BJ (cell line): ENCODE measurements around the gene PDPR. TPM values are rescaled to one million over a fixed set of nuclear protein-coding genes. Genes with fewer than 3 reads are reported as not detected.

Experiments
- CTCF ChIA-PET: fragments of 350-600 bp; formaldehyde crosslinking; extraction: SDS; loops from one replicate; lab custom pipeline; 2021; ENCODE audit warnings: antibody characterized with exemption, inconsistent platforms; lab: Yijun Ruan, JAX
- POLR2A ChIA-PET: fragments of 300-600 bp; sonication (Branson Sonifier 250); formaldehyde crosslinking; extraction: SDS; loops from one replicate; lab custom pipeline; 2021; ENCODE audit warnings: antibody characterized with exemption; lab: Charles Lee
- DNase-seq: peaks from one replicate; pipeline ENCODE4 v3.0.0-alpha.2; 2011; ENCODE audit warnings: low read depth
- H3K27me3 ChIP-seq: 2 replicates; pipeline ENCODE4 v1.6.0; 2011; ENCODE audit warnings: low read length; ENCODE audit not compliant: control insufficient read depth, insufficient read depth
- H3K36me3 ChIP-seq: 2 replicates; pipeline ENCODE4 v1.5.1; 2011; ENCODE audit warnings: low read length; ENCODE audit not compliant: control insufficient read depth, insufficient read depth
- H3K4me3 ChIP-seq: 2 replicates; pipeline ENCODE4 v1.5.1; 2011; ENCODE audit warnings: low read depth, mild to moderate bottlenecking, control low read depth, low read length
- CTCF ChIP-seq: IDR thresholded peaks from 2 replicates; pipeline ENCODE4 v1.5.1; 2011; ENCODE audit warnings: low read depth, mild to moderate bottlenecking, control low read depth, inconsistent platforms, low read length, moderate library complexity; ENCODE audit not compliant: insufficient read depth
- polyA plus RNA-seq: library from polyadenylated mRNA; depleted of rRNA; stranded (reverse); fragments of >200 nt; gene quantifications from 2 replicates; pipeline ENCODE4 v1.2.3, GENCODE V29; 2011

Gene PDPR
- polyA plus RNA-seq, 1 experiment = 32.0 TPM

GRCh38 chr16:70158261-70158939, 44.3 kb downstream of the PDPR start:
- Histone ChIP-seq H3K27me3 (no peaks in the 10 kb centered on the region), H3K36me3 (peaks cover 36% of the 10 kb centered on the region), H3K4me3 (no peak overlapping the region)
- ChIA-PET CTCF (interaction anchor here (0.5 kb wide), 2 partner anchors 32 to 602 kb away, joined by 3 read pairs; no protein-coding TSS in a partner anchor), POLR2A (no interaction called here)
- TF ChIP-seq CTCF = no peak
- no peak for DNase-seq

- CTCF ChIA-PET = interaction anchor here (1.0 to 1.3 kb wide), 2 partner anchors 92 to 95 kb away, joined by 4 read pairs; partner anchors contain the start of gene EXOSC6
- TF ChIP-seq CTCF = no peak
- H3K36me3 ChIP-seq = peaks cover 33% of the 10 kb centered on the region
- DNase-seq = no peak
- no peak overlapping the region for H3K4me3 ChIP-seq
- H3K27me3 ChIP-seq = no peaks in the 10 kb centered on the region
- POLR2A ChIA-PET = no interaction called here
Measured at GRCh38 chr16:70159355-70160348, 45.5 kb downstream of the PDPR start.

GRCh38 chr16:70160388-70160787, 46.3 kb downstream of the PDPR start:
- POLR2A ChIA-PET = no interaction called here
- peaks cover 33% of the 10 kb centered on the region for H3K36me3 ChIP-seq
- CTCF ChIA-PET = interaction anchor here (1.0 to 1.3 kb wide), 2 partner anchors 92 to 94 kb away, joined by 4 read pairs; partner anchors contain the start of gene EXOSC6

GRCh38 chr16:70160821-70161220, 46.7 kb downstream of the PDPR start:
- POLR2A ChIA-PET = no interaction called here
- DNase-seq = no peak
- TF ChIP-seq CTCF = no peak
- Histone ChIP-seq H3K27me3 (no peaks in the 10 kb centered on the region), H3K36me3 (peaks cover 33% of the 10 kb centered on the region), H3K4me3 (no peak overlapping the region)
- CTCF ChIA-PET = interaction anchor here (1.0 to 1.3 kb wide), 2 partner anchors 91 to 93 kb away, joined by 4 read pairs; partner anchors contain the start of gene EXOSC6

More at GRCh38 chr16:70160388-70160787, 46.3 kb downstream of the PDPR start:
- TF ChIP-seq CTCF = no peak
- H3K27me3 ChIP-seq = no peaks in the 10 kb centered on the region
- no peak overlapping the region for H3K4me3 ChIP-seq
- no peak for DNase-seq
